Astrocyte (in vitro differentiated cells and primary cell): ENCODE measurements around the gene CELA2A.
A peak's percentile ranks its signal among the peaks of the same experiment; 100 is the strongest.

Source experiments
- CTCF ChIP-seq: IDR thresholded peaks from 2 replicates; pipeline ENCODE4 v1.5.1; 2011; ENCODE audit warnings: low read depth, mild to moderate bottlenecking, inconsistent platforms, low read length, moderate library complexity; ENCODE audit not compliant: insufficient read depth
- EZH2 ChIP-seq: IDR thresholded peaks from 2 replicates; pipeline ENCODE4 v1.6.1; 2012; ENCODE audit warnings: mild to moderate bottlenecking, low read length, inconsistent platforms; ENCODE audit not compliant: insufficient read depth

- TF ChIP-seq CTCF, result peak; percentile 85
- TF ChIP-seq EZH2, result no peak
These were observed 25.6 kb upstream of the CELA2A start for GRCh38 chr1:15430787-15431570.
